Endometrial microvascular endothelial cells (primary cell): Measurements from ENCODE around the gene MAPK7. TPM values are rescaled to one million over a fixed set of nuclear protein-coding genes. Genes with fewer than 3 reads are reported as not detected.

Source experiments
- in situ Hi-C: cut with HindIII; loops from 2 replicates; pipeline ENCODE4 v1.10.0; 2017; ENCODE audit warnings: low sequenced_read_pairs, low pct_unique_long_range_greater_than_20kb; ENCODE audit errors: inconsistent ontology term
- total RNA-seq: library from RNA; depleted of rRNA; stranded (reverse); fragments of >200 nt; gene quantifications from one replicate; pipeline ENCODE4 v1.2.3, GENCODE V29; 2015; ENCODE audit errors: inconsistent ontology term

Gene MAPK7
- total RNA-seq, 1 donor from 2014 or later, result 21.9 TPM

GRCh38 chr17:19407601-19408345 lies 29.5 kb downstream of the MAPK7 start:
- in situ Hi-C loops, result no loop called here

- in situ Hi-C loops, result no loop called here
Measured at GRCh38 chr17:19408346-19408710, 30.0 kb downstream of the MAPK7 start.

- in situ Hi-C loops, result no loop called here
Measured at GRCh38 chr17:19409066-19409465, 30.8 kb downstream of the MAPK7 start.

- in situ Hi-C loops, result no loop called here
Measured at GRCh38 chr17:19409509-19409908, 31.2 kb downstream of the MAPK7 start.

GRCh38 chr17:19410091-19410490 lies 31.8 kb downstream of the MAPK7 start:
- in situ Hi-C loops, result no loop called here

GRCh38 chr17:19410875-19411620 lies 32.8 kb downstream of the MAPK7 start, which contains the start of gene RNF112:
TSS of gene RNF112 (plus strand) at chr17:19411232. CDS start at chr17:19411409, 177 bp downstream.
- in situ Hi-C loops, result no loop called here

- in situ Hi-C loops, result no loop called here
Measured at GRCh38 chr17:19411631-19412030, 33.3 kb downstream of the MAPK7 start.

GRCh38 chr17:19412510-19412909 lies 34.2 kb downstream of the MAPK7 start:
- in situ Hi-C loops, result no loop called here

- in situ Hi-C loops, result no loop called here
Measured at GRCh38 chr17:19412984-19413383, 34.7 kb downstream of the MAPK7 start.

GRCh38 chr17:19413761-19414160 lies 35.5 kb downstream of the MAPK7 start:
- in situ Hi-C loops, result no loop called here

GRCh38 chr17:19414396-19415280 lies 36.3 kb downstream of the MAPK7 start:
- in situ Hi-C loops, result no loop called here

- in situ Hi-C loops, result no loop called here
Measured at GRCh38 chr17:19415311-19415710, 37.0 kb downstream of the MAPK7 start.

- in situ Hi-C loops, result no loop called here
Measured at GRCh38 chr17:19415806-19416775, 37.8 kb downstream of the MAPK7 start.

GRCh38 chr17:19417611-19418010 lies 39.3 kb downstream of the MAPK7 start:
- in situ Hi-C loops, result no loop called here

- in situ Hi-C loops, result no loop called here
Measured at GRCh38 chr17:19418251-19418992, 40.1 kb downstream of the MAPK7 start.

- in situ Hi-C loops, result no loop called here
Measured at GRCh38 chr17:19421219-19421618, 42.9 kb downstream of the MAPK7 start.

GRCh38 chr17:19421926-19422325 lies 43.6 kb downstream of the MAPK7 start:
- in situ Hi-C loops, result no loop called here
